HEK293 (cell line): ENCODE measurements around the gene VSTM2B.

ENCODE experiments used
- ATF2 ChIP-seq: fragments of 450-650 bp; formaldehyde crosslinking; IDR thresholded peaks from 2 replicates; pipeline ENCODE4 v1.5.1; 2016; ENCODE audit warnings: missing biosample characterization, missing genetic modification characterization, low read depth
- CTCF ChIP-seq: fragments of 450-650 bp; formaldehyde crosslinking; IDR thresholded peaks from 2 replicates; pipeline ENCODE4 v1.5.1; 2016; ENCODE audit warnings: missing biosample characterization, missing genetic modification characterization
- RBAK ChIP-seq: fragments of 450-650 bp; formaldehyde crosslinking; IDR thresholded peaks from 2 replicates; pipeline ENCODE4 v1.5.1; 2016; ENCODE audit warnings: missing biosample characterization, missing genetic modification characterization
- ZBTB48 ChIP-seq: fragments of 450-650 bp; formaldehyde crosslinking; IDR thresholded peaks from 2 replicates; pipeline ENCODE4 v1.5.1; 2016; ENCODE audit warnings: missing biosample characterization, missing genetic modification characterization
- ZNF2 ChIP-seq: fragments of 450-650 bp; formaldehyde crosslinking; IDR thresholded peaks from 2 replicates; pipeline ENCODE4 v1.5.1; 2016; ENCODE audit warnings: missing biosample characterization, missing genetic modification characterization
- ZNF449 ChIP-seq: fragments of 450-650 bp; formaldehyde crosslinking; IDR thresholded peaks from 2 replicates; pipeline ENCODE4 v1.5.1; 2017; ENCODE audit warnings: missing biosample characterization, mild to moderate bottlenecking, missing genetic modification characterization, moderate library complexity
- ZNF571 ChIP-seq: fragments of 450-650 bp; formaldehyde crosslinking; IDR thresholded peaks from 2 replicates; pipeline ENCODE4 v1.5.0; 2017; ENCODE audit warnings: missing biosample characterization, missing genetic modification characterization
- ZNF768 ChIP-seq: fragments of 450-650 bp; formaldehyde crosslinking; IDR thresholded peaks from 2 replicates; pipeline ENCODE4 v1.5.1; 2018; ENCODE audit warnings: missing biosample characterization, mild to moderate bottlenecking, missing genetic modification characterization

GRCh38 chr19:29549105-29550070, 23.6 kb downstream of the VSTM2B start:
- TF ChIP-seq ZBTB48 (no peak), ZNF768 (no peak), RBAK (tag by site-specific recombination) (no peak), ATF2 (tag by site-specific recombination) (no peak), ZNF449 (tag by site-specific recombination) (no peak), CTCF (no peak), ZNF571 (no peak), ZNF2 (tag by site-specific recombination) (no peak)
